GM12878 (cell line): ENCODE results near the gene STX19. TPM values are rescaled to one million over a fixed set of nuclear protein-coding genes. Genes with fewer than 3 reads are reported as not detected.

Experiments
- ATAC-seq: fragments of 200-7000 bp; cut with Tn5 transposase; 3 replicates; pipeline ENCODE4 v1.9.1; 2020; ENCODE audit warnings: mild to moderate bottlenecking, moderate library complexity
- BruUV-seq: library from RNA; stranded (reverse); fragments of 400-500 nt; replicated peaks from 2 replicates; lab custom pipeline; 2021; lab: Mats Ljungman, UMichigan
- CTCF ChIA-PET: fragments of 300-600 bp; sonication (Branson Sonifier 250); formaldehyde crosslinking; extraction: SDS; loops from one replicate; lab custom pipeline; 2021; ENCODE audit warnings: inconsistent platforms; lab: Yijun Ruan, JAX
- POLR2A ChIA-PET: fragments of 350-600 bp; formaldehyde crosslinking; extraction: SDS; loops from one replicate; lab custom pipeline; 2021; ENCODE audit warnings: inconsistent platforms; lab: Charles Lee
- RAD21 ChIA-PET: fragments of 300-600 bp; sonication (Branson Sonifier 250); formaldehyde crosslinking; loops from one replicate; lab custom pipeline; 2023; ENCODE audit warnings: antibody characterized with exemption; ENCODE audit not compliant: unreplicated experiment; lab: Charles Lee
- SMC1A ChIA-PET: fragments of 300-600 bp; sonication (Branson Sonifier 250); formaldehyde crosslinking; loops from one replicate; lab custom pipeline; 2023; ENCODE audit not compliant: unreplicated experiment, uncharacterized antibody; lab: Charles Lee
- DNase-seq: peaks from one replicate; pipeline ENCODE4 v3.0.0-alpha.2; 2011; ENCODE audit warnings: low read depth, low spot score
- FAIRE-seq: peaks from 3 replicates; lab custom pipeline; 2011; peaks lifted over from hg19 to GRCh38; lab: Jason Lieb, UNC
- H2AFZ ChIP-seq: 2 replicates; pipeline ENCODE4 v1.6.0; 2011; ENCODE audit warnings: low read depth, low read length, control low read depth; ENCODE audit not compliant: control insufficient read depth
- H3K27ac ChIP-seq: 2 replicates; pipeline ENCODE4 v1.5.1; 2011; ENCODE audit warnings: control low read depth; ENCODE audit not compliant: control insufficient read depth, insufficient read depth
- H3K27me3 ChIP-seq, 2 experiments: replicated peaks in 1 of 2; 2 replicates each; pipeline versions ENCODE4 v1.6.0 to v1.6.1; 2011; ENCODE audit warnings: low read length in 1 of 2; ENCODE audit not compliant: control insufficient read depth in 2 of 2, insufficient read depth in 2 of 2
- H3K36me3 ChIP-seq, 2 experiments: 2 replicates each; pipeline ENCODE4 v1.5.1; 2011; ENCODE audit warnings: low read length in 1 of 2; ENCODE audit not compliant: control insufficient read depth in 2 of 2, insufficient read depth in 2 of 2
- H3K4me1 ChIP-seq: 2 replicates; pipeline ENCODE4 v1.6.1; 2011; ENCODE audit warnings: mild to moderate bottlenecking, low read length, moderate library complexity, mixed read lengths; ENCODE audit not compliant: control insufficient read depth, insufficient read depth
- H3K4me2 ChIP-seq: 2 replicates; pipeline ENCODE4 v1.6.0; 2011; ENCODE audit warnings: control low read depth; ENCODE audit not compliant: control insufficient read depth, insufficient read depth
- H3K4me3 ChIP-seq: fragments of 200-600 bp; sonication (generic); 2 replicates; pipeline ENCODE4 v1.5.1; 2016
- H3K79me2 ChIP-seq: 2 replicates; pipeline ENCODE4 v1.6.0; 2011; ENCODE audit warnings: low read length; ENCODE audit not compliant: control insufficient read depth, insufficient read depth
- H3K9ac ChIP-seq: 2 replicates; pipeline ENCODE4 v1.8.0; 2011; ENCODE audit warnings: low read length, control low read depth, mixed read lengths; ENCODE audit not compliant: control insufficient read depth, insufficient read depth
- H3K9me3 ChIP-seq: replicated peaks from 3 replicates; pipeline ENCODE4 v1.5.1; 2011; ENCODE audit warnings: mild to moderate bottlenecking, low read length; ENCODE audit not compliant: control insufficient read depth, insufficient read depth
- H4K20me1 ChIP-seq: 2 replicates; pipeline ENCODE4 v1.6.0; 2011; ENCODE audit not compliant: control insufficient read depth, insufficient read depth
- TCF7 ChIP-seq: IDR thresholded peaks from 2 replicates; pipeline ENCODE4 v1.6.1; 2014; ENCODE audit warnings: antibody characterized with exemption, borderline replicate concordance
- WGBS: methylation state at CpG from one replicate; pipeline ENCODE4 v1.1.6; 2016; ENCODE audit warnings: low lambda C conversion rate; ENCODE audit not compliant: insufficient replicate concordance, insufficient coverage; ENCODE audit errors: missing lambda C conversion rate; 5-methylcytosine and 5-hydroxymethylcytosine counted together
- in situ Hi-C: fragments of 300-500 bp; cut with MboI; formaldehyde crosslinking; loops from 9 replicates; pipeline ENCODE4 v1.14.3; 2018; ENCODE audit warnings: mixed read lengths
- intact Hi-C: fragments of 100-400 bp; cut with micrococcal nuclease; formaldehyde crosslinking; loops from one replicate; pipeline ENCODE4 v1.14.2; 2022; ENCODE audit not compliant: unreplicated experiment
- polyA plus RNA-seq, 11 experiments: library from polyadenylated mRNA; depleted of rRNA in 4 of 11; unstranded in 6 of 11; stranded (reverse) in 5 of 11; fragments of >200 nt; fragmentation: Nextera tagmentation in 4 of 11; fragmentation: Illumina TruSeq in 1 of 11; extraction: Ambion mirVana in 4 of 11; extraction: Trizol in 1 of 11; gene quantifications; 1 replicate in 1 of 11; 2 replicates in 10 of 11; pipeline versions ENCODE4 v1.2.1 to v1.2.3, GENCODE V29; 2011 to 2016; ENCODE audit warnings: inconsistent platforms in 2 of 11, missing spikeins in 2 of 11, low read depth in 1 of 11
- total RNA-seq, 4 experiments: library from RNA; depleted of rRNA in 3 of 4; stranded (reverse); fragments of >200 nt in 3 of 4; fragmentation: Illumina TruSeq in 1 of 4; extraction: Trizol in 1 of 4; gene quantifications; 2 replicates each; pipeline versions ENCODE4 v1.2.1 to v1.2.3, GENCODE V29; 2013 to 2021
- TF ChIP-seq, protein P1 (sequence below): fragments of 450-650 bp; IDR thresholded peaks from 2 replicates; pipeline ENCODE4 v1.6.1; 2016; ENCODE audit warnings: mild to moderate bottlenecking

STX19 gene
- total and polyA plus RNA-seq, 10 of the 15 experiments (the other 5 are each of a cell fraction or from before 2014, with no cell fraction given), result 0.10 to 0.14 (median 0.11) TPM; not detected in 7

DNA sequence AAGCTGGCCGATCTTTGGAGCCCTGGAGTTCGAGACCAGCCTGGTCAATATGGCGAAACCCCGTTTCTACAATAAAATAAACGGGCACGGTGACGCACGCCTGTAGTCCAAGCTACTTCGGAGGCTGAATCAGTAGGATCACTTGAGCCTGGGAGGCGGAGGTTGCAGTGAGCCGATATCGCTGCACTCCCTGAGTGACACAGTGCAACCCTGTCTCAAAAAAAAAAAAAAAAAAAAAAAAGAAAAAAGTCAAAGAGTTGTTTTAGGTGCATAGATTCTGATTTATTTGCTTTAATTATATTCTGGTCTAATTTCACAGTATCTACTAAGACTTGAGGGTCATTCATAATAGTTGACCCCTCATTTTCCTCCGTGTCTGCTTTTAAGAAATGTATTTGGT, 46.7 kb downstream of the STX19 start:
- DNase-seq (no peak), ATAC-seq (no peak), FAIRE-seq (no peak)
- no peak for TF ChIP-seq TCF7
- TF ChIP-seq, protein P1, sequence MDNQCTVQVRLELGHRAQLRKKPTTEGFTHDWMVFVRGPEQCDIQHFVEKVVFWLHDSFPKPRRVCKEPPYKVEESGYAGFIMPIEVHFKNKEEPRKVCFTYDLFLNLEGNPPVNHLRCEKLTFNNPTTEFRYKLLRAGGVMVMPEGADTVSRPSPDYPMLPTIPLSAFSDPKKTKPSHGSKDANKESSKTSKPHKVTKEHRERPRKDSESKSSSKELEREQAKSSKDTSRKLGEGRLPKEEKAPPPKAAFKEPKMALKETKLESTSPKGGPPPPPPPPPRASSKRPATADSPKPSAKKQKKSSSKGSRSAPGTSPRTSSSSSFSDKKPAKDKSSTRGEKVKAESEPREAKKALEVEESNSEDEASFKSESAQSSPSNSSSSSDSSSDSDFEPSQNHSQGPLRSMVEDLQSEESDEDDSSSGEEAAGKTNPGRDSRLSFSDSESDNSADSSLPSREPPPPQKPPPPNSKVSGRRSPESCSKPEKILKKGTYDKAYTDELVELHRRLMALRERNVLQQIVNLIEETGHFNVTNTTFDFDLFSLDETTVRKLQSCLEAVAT, result peak; percentile 51; the same call in 1 of the 2 replicates
- intact Hi-C loops (no loop called here), in situ Hi-C loops (no loop called here)
- no peaks in the 10 kb centered on the region for H3K27me3 ChIP-seq
- no peaks in the 10 kb centered on the region for H4K20me1 ChIP-seq
- no peak overlapping the region for H3K9ac ChIP-seq
- SMC1A ChIA-PET, result interaction anchor here (1.0 to 2.2 kb wide), 3 partner anchors 82 to 121 kb away, joined by 3 to 5 read pairs (median 4); partner anchors contain the start of genes DHFR2 and NSUN3
- H2AFZ ChIP-seq, result no peak overlapping the region
- CTCF ChIA-PET, result interaction anchor here (1.2 to 2.9 kb wide), 4 partner anchors 8 to 88 kb away, joined by 3 to 12 read pairs (median 4); no protein-coding TSS in a partner anchor
- POLR2A ChIA-PET, result no interaction called here
- H3K4me2 ChIP-seq, result no peak overlapping the region
- H3K36me3 ChIP-seq, result no peaks in the 10 kb centered on the region
- H3K79me2 ChIP-seq, result peaks cover 3% of the 10 kb centered on the region
- no TSS peak for BruUV-seq
- WGBS, result 99% methylated on average over 12 of the region's 13 CpGs
- RAD21 ChIA-PET, result no interaction called here
- H3K9me3 ChIP-seq, result no peaks in the 10 kb centered on the region
- H3K27ac ChIP-seq, result no peak overlapping the region
- H3K4me3 ChIP-seq, result 0 out of 2 replicates have a peak overlapping the region, but pooled peaks have one; percentile 16
- H3K4me1 ChIP-seq, result no peaks in the 10 kb centered on the region
